Adrenal gland (tissue), 12 donors: Measurements from ENCODE around the gene EFNA5. TPM values are rescaled to one million over a fixed set of nuclear protein-coding genes. Genes with fewer than 3 reads are reported as not detected.

Experiments used
- DNase-seq, 7 donors: peaks; one replicate each; pipeline ENCODE4 v3.0.0-alpha.2; 2019 to 2020
- H3K27ac ChIP-seq, 5 donors: fragments of 200-600 bp; sonication (generic) in 4 of 5; 1 replicate in 3 of 5; 2 replicates in 2 of 5; pipeline versions ENCODE4 v1.5.1 to v1.8.0; 2016 to 2020; ENCODE audit warnings: mild to moderate bottlenecking in 1 of 5
- H3K27me3 ChIP-seq: fragments of 200-600 bp; 2 replicates; pipeline ENCODE4 v1.8.0; 2021
- H3K36me3 ChIP-seq, 2 donors: fragments of 200-600 bp; replicated peaks in 1 of 2; 1 replicate in 1 of 2; 2 replicates in 1 of 2; pipeline versions ENCODE4 v1.5.1 to v1.8.0; 2018 to 2022
- H3K4me1 ChIP-seq, 2 donors: fragments of 200-600 bp; replicated peaks in 1 of 2; 1 replicate in 1 of 2; 2 replicates in 1 of 2; pipeline versions ENCODE4 v1.5.1 to v1.8.0; 2018 to 2021
- H3K4me3 ChIP-seq, 4 donors: fragments of 200-600 bp; sonication (generic) in 3 of 4; one replicate each; pipeline ENCODE4 v1.5.1; 2016 to 2018
- H3K9me3 ChIP-seq, 3 donors: fragments of 200-600 bp; sonication (generic) in 1 of 3; replicated peaks in 1 of 3; 1 replicate in 2 of 3; 2 replicates in 1 of 3; pipeline versions ENCODE4 v1.5.1 to v1.8.0; 2016 to 2021
- CTCF ChIP-seq, 6 experiments: fragments of 450-650 bp in 4 of 6; fragments of 200-600 bp in 2 of 6; sonication (generic) in 1 of 6; IDR thresholded peaks; 1 replicate in 5 of 6; 2 replicates in 1 of 6; pipeline versions ENCODE4 v1.5.1 to v1.8.0; 2016 to 2021; ENCODE audit warnings: antibody characterized with exemption in 6 of 6, mild to moderate bottlenecking in 2 of 6, moderate library complexity in 1 of 6
- POLR2A ChIP-seq, 2 donors: fragments of 450-650 bp; IDR thresholded peaks; one replicate each; pipeline ENCODE4 v1.6.1; 2017; ENCODE audit warnings: antibody characterized with exemption in 2 of 2, mild to moderate bottlenecking in 2 of 2, moderate library complexity in 1 of 2
- WGBS, 4 donors: extraction: QIAGEN DNeasy Blood & Tissue Kit in 2 of 4; methylation state at CpG; one replicate each; pipeline versions ENCODE4 v1.1.5 to v1.1.7; 2013 to 2017; 5-methylcytosine and 5-hydroxymethylcytosine counted together
- intact Hi-C, 2 donors: fragments of 100-400 bp; cut with DNase I; formaldehyde crosslinking; loops; one replicate each; pipeline versions ENCODE4 v1.14.1 to v1.15.0; 2022 to 2023
- polyA plus RNA-seq, 3 donors: library from polyadenylated mRNA; stranded (reverse); fragments of 200-250 nt in 2 of 3; fragments of 350-450 nt in 1 of 3; fragmentation: Illumina TruSeq in 1 of 3; extraction: RNeasy Lipid Tissue Mini Kit (QIAGEN cat#74804) in 1 of 3; gene quantifications; one replicate each; pipeline ENCODE4 v1.2.3, GENCODE V29; 2013 to 2014
- total RNA-seq, 9 donors: library from RNA; depleted of rRNA in 4 of 9; stranded (reverse); fragments of >200 nt in 4 of 9; fragments of 120-200 nt in 1 of 9; fragmentation: NEBNext Ultra II Directional in 1 of 9; extraction: Animal tissue kit (Norgen Biotek cat#: 25700) in 1 of 9; gene quantifications; one replicate each; pipeline versions ENCODE4 v1.1.0 to v1.2.4, GENCODE V29; 2013 to 2023
- donor health status: healthy with polysubstance abuse.
- donor health status: Bipolar disorder and iron deficiency.
- donor health status: DM: yes; HTN: yes; CAD: no.
- donor health status: DM: no; HTN: no; CAD: no.
- donor health status: DM: no; HTN: no; CAD: no.
- donor health status: DM: yes; HTN: yes; CAD: no.

The EFNA5 gene
- total and polyA plus RNA-seq, 12 donors: 0.06 to 11.8 (median 1.6) TPM

GRCh38 chr5:107572715-107573368 is 97.9 kb downstream of the EFNA5 start:
- no peaks in the 10 kb centered on the region for H3K9me3 ChIP-seq
- DNase-seq: no peak
- no peaks in the 10 kb centered on the region for H3K36me3 ChIP-seq
- H3K27ac ChIP-seq: no peak overlapping the region
- intact Hi-C loops: no loop called here
- WGBS, 4 donors: 82 to 95% (median 89%) methylated on average over 8 of the region's 8 CpGs
- H3K4me3 ChIP-seq: no peak overlapping the region
- H3K4me1 ChIP-seq: peaks cover 0 to 7% of the 10 kb centered on the region in 2 donors
- TF ChIP-seq POLR2A (IDR thresholded peaks at IDR 0.05): no peak
- TF ChIP-seq CTCF (IDR thresholded peaks at IDR 0.05): no peak
- no peaks in the 10 kb centered on the region for H3K27me3 ChIP-seq

GRCh38 chr5:107571621-107572536 is 98.9 kb downstream of the EFNA5 start:
- peak overlapping the region in 1 of 5 donors; percentile 32 for H3K27ac ChIP-seq
- 3 to 8% (median 5%) methylated on average over 26 of the region's 26 CpGs for WGBS, 4 donors

GRCh38 chr5:107570805-107571531 is 99.8 kb downstream of the EFNA5 start:
- DNase-seq: no peak
- intact Hi-C loops: no loop called here
- WGBS, 4 donors: 55 to 65% (median 61%) methylated on average over 14 of the region's 14 CpGs
- H3K27me3 ChIP-seq: no peaks in the 10 kb centered on the region
- no peaks in the 10 kb centered on the region for H3K9me3 ChIP-seq
- H3K4me1 ChIP-seq: peaks cover 0 to 7% of the 10 kb centered on the region in 2 donors
- no peak for TF ChIP-seq POLR2A (IDR thresholded peaks at IDR 0.05)
- no peak for TF ChIP-seq CTCF (IDR thresholded peaks at IDR 0.05)
- H3K36me3 ChIP-seq: no peaks in the 10 kb centered on the region
- H3K4me3 ChIP-seq: no peak overlapping the region
- peak overlapping the region in 1 of 5 donors; percentile 32 for H3K27ac ChIP-seq

More at GRCh38 chr5:107571621-107572536, 98.9 kb downstream of the EFNA5 start:
- Histone ChIP-seq H3K4me3 (peak overlapping the region in 3 of 4 donors; percentile 36 to 54 (median 48)), H3K36me3 (no peaks in the 10 kb centered on the region), H3K4me1 (peaks cover 0 to 7% of the 10 kb centered on the region in 2 donors), H3K9me3 (no peaks in the 10 kb centered on the region), H3K27me3 (no peaks in the 10 kb centered on the region)
- DNase-seq: peak; percentile 83 to 98 (median 91)
- peak; percentile 86 to 96 (median 91) for TF ChIP-seq CTCF (IDR thresholded peaks at IDR 0.05)
- TF ChIP-seq POLR2A (IDR thresholded peaks at IDR 0.05): no peak
- intact Hi-C loops: no loop called here

GRCh38 chr5:107570181-107570580 is 100.6 kb downstream of the EFNA5 start:
- Histone ChIP-seq H3K27me3 (no peaks in the 10 kb centered on the region), H3K36me3 (no peaks in the 10 kb centered on the region), H3K27ac (no peak overlapping the region), H3K4me3 (no peak overlapping the region), H3K4me1 (peaks cover 0 to 7% of the 10 kb centered on the region in 2 donors), H3K9me3 (no peaks in the 10 kb centered on the region)
- 83 to 95% (median 89%) methylated on average over 4 of the region's 4 CpGs for WGBS, 4 donors
- no peak for DNase-seq
- TF ChIP-seq CTCF (IDR thresholded peaks at IDR 0.05): no peak
- TF ChIP-seq POLR2A (IDR thresholded peaks at IDR 0.05): no peak
- intact Hi-C loops: no loop called here
